GM12865 (cell line): ENCODE data around the gene BICRAL.

Source experiments
- DNase-seq: peaks from one replicate; pipeline ENCODE4 v3.0.0; 2010; ENCODE audit warnings: low read depth
- H3K4me3 ChIP-seq: 2 replicates; pipeline ENCODE4 v1.5.1; 2011; ENCODE audit warnings: mild to moderate bottlenecking, low read depth, low read length, control low read depth
- TF ChIP-seq, protein P1 (sequence below): IDR thresholded peaks from 2 replicates; pipeline ENCODE4 v1.5.1; 2011; ENCODE audit warnings: low read length, control low read depth, low read depth, inconsistent platforms; ENCODE audit not compliant: insufficient read depth; ENCODE audit errors: missing control alignments

Gene BICRAL

DNA sequence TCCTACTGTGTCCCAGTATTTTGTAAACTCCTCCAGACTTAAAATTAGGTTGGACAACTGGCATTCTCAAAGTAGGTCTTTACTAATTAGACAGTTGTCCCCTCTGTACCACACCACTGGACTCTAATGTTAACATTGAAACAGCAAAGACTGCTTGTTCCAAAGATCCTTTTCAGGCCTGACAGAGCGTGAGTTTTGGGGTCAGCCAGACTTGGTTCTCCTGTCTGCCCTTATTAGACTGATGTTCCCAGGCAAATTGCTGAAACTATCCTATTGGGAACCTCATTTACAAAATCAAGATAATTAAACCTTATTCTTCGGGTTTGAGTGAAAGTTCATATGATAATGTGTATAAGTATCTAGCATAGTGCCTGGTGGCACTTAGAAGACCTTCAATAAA, 3.7 kb upstream of the BICRAL start:
- H3K4me3 ChIP-seq = no peak overlapping the region; the same call in 1 of the 2 replicates
- TF ChIP-seq, protein P1, sequence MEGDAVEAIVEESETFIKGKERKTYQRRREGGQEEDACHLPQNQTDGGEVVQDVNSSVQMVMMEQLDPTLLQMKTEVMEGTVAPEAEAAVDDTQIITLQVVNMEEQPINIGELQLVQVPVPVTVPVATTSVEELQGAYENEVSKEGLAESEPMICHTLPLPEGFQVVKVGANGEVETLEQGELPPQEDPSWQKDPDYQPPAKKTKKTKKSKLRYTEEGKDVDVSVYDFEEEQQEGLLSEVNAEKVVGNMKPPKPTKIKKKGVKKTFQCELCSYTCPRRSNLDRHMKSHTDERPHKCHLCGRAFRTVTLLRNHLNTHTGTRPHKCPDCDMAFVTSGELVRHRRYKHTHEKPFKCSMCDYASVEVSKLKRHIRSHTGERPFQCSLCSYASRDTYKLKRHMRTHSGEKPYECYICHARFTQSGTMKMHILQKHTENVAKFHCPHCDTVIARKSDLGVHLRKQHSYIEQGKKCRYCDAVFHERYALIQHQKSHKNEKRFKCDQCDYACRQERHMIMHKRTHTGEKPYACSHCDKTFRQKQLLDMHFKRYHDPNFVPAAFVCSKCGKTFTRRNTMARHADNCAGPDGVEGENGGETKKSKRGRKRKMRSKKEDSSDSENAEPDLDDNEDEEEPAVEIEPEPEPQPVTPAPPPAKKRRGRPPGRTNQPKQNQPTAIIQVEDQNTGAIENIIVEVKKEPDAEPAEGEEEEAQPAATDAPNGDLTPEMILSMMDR = no peak

DNA sequence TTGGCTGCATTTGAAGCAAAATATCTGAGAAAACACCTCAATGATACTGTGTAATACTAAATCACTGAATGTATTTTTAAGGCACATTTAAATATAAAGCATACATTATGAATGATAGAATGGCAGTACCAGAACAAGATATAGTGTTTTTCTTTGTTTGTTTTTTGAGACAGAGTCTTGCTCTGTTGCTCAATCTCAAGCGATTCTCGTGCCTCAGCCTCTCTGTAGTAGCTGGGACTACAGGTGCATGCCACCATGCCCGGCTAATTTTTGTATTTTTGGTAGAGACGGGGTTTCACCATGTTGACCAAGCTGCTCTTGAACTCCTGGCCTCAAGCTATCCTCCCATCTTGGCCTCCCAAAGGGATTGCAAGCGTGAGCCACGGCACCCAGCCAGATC, 2.3 kb upstream of the BICRAL start:
- DNase-seq = no peak
- no peak overlapping the region for H3K4me3 ChIP-seq
- TF ChIP-seq, protein P1 = no peak

More for the DNA sequence above, 3.7 kb upstream of the BICRAL start:
- DNase-seq = no peak

DNA sequence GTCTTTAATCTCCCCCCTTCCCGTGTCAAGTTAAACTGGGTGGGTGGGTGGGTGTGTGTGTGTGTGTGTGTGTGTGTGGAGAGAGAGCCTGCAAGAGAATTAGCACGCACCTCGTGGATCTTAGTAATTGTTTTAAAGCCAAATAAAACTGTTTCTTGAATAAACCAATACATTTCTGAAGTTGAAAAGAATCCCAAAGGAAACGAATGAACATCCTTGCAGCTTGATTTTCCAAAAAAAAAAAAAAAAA, 381 bp upstream of the BICRAL start:
- DNase-seq = peak; percentile 56
- peak overlapping the region; percentile 99 for H3K4me3 ChIP-seq
- TF ChIP-seq, protein P1 = no peak

DNA sequence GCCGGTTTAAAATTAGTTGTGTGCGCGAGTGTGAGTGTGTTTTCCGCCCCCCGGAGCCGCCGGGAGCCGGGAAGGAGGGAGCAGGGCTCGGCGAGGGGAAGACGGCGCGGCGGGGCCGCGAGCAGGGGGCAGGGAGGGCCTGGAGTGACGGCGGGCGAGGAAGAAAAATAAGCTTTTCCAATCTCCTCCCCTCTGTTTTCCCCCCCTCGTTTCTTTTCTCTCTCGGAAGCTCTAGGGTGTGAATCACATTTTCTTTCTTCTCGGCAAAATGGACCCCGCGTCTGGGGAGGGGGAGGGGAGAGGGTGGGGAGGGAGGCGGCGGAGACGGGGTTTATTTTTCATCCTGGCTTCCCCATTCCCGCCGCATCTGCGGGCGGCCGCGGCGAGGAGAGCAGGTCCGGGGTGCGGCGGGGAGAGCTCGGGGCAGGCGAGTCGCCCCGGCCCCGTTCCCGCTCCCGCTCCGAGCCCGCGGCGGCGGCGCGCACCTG, 881 bp downstream of the BICRAL start:
- TF ChIP-seq, protein P1 = no peak
- peak; percentile 85 for DNase-seq
- H3K4me3 ChIP-seq = peak overlapping the region; percentile 99

DNA sequence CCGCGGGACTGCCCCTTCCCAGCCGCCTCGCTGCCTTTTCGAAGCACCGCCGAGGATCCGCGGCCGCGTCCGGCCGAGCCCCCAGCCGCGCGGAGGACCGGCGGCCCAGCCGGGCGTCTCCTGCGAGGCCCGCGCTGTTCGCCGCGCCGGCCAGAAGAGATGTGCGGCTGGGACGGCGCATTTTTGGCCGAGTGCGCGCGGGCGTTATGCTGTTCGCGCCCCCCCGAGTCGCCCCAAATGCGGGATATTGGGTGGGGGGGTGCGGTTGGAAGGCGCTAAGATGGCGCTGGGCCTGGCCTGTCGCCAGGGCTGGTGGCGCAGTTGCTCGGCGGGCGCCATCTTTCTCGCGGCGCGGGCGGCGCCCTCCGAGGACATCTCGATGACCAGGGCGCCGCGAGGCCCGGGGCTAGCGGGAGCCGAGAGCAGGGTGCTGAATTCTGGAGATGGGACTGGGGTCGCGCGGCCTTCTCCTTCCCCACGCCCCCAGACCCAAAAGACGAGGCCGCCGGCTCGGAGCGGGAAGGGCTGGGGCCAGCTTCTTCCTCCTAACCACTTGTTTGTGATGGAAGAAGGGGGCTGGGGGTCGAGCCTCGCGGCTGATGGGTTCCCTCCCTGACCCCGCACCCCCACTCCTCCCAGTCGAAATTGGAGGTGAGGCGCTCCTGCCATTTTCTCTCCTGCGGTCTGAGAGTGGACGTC, 1.5 kb downstream of the BICRAL start:
- TF ChIP-seq, protein P1 = no peak
- peak; percentile 89 for DNase-seq

DNA sequence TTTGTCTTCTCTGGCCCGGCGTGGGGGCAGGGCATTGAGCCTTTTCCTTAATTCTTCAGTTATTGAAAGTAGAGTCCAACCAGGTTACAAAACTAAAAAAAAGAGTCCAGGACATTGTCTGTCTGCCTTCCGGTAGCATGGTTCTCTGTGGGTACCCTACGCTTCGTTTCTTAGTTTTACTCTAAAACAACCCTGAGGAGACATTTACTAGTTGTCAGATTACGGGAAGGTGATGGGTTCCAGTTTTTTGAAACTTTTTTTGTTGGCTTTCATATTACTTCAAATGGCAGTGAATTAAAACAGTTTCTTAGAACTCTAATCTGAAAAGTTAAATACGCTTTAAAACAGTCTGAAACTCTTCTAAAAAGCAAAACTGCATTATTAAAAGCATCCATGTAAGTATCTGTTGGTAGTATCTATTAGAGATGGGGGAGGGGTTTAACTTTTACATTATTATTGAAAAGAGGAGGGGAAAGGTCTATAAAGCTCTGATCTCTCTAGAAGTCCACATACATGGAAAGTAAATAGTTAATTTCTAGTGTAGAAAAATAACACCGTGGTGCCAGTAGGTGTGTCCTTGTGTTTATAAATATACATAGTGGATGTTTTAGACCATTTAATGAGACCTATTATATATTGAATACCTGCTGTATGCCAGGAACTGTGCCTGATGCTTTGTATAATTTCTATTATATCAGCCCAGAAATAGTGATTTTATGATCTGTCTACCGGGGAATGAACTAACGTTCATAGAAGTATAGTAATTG, 2.2 kb downstream of the BICRAL start:
- TF ChIP-seq, protein P1 = no peak
- peak; percentile 18 for DNase-seq
- H3K4me3 ChIP-seq = peak overlapping the region; percentile 99

More for the DNA sequence above, 1.5 kb downstream of the BICRAL start:
- peak overlapping the region; percentile 99 for H3K4me3 ChIP-seq
